ENCODE measurements around the gene AGBL1. TPM values are rescaled to one million over a fixed set of nuclear protein-coding genes. Genes with fewer than 3 reads are reported as not detected.

AGBL1 gene
- polyA plus RNA-seq, 1 experiment: not detected

- Histone ChIP-seq H3K27me3 (ENCODE audit: control insufficient read depth, insufficient read depth, low read length) (no peaks in the 10 kb centered on the region), H3K4me3 (ENCODE audit: low read depth, low read length) (no peak overlapping the region), H3K36me3 (ENCODE audit: control insufficient read depth, insufficient read depth, low read length) (no peaks in the 10 kb centered on the region)
- POLR2A ChIA-PET: no interaction called here
- TF ChIP-seq CTCF (IDR thresholded peaks at IDR 0.05; ENCODE audit: insufficient read depth, low read depth, low read length): no peak
- DNase-seq (ENCODE audit: low read depth): no peak
- CTCF ChIA-PET: no interaction called here
These were observed 555.4 kb downstream of the AGBL1 start for GRCh38 chr15:86634992-86635638.

GRCh38 chr15:86644339-86644738 lies 564.7 kb downstream of the AGBL1 start:
- no peak for TF ChIP-seq CTCF (IDR thresholded peaks at IDR 0.05; ENCODE audit: insufficient read depth, low read depth, low read length)
- no peak for DNase-seq (ENCODE audit: low read depth)
- no peaks in the 10 kb centered on the region for H3K27me3 ChIP-seq (ENCODE audit: control insufficient read depth, insufficient read depth, low read length)
- no peaks in the 10 kb centered on the region for H3K36me3 ChIP-seq (ENCODE audit: control insufficient read depth, insufficient read depth, low read length)
- H3K4me3 ChIP-seq (ENCODE audit: low read depth, low read length): no peak overlapping the region
- CTCF ChIA-PET: no interaction called here
- POLR2A ChIA-PET: no interaction called here

GRCh38 chr15:86645925-86646500 lies 566.3 kb downstream of the AGBL1 start:
- DNase-seq (ENCODE audit: low read depth): no peak
- Histone ChIP-seq H3K4me3 (ENCODE audit: low read depth, low read length) (no peak overlapping the region), H3K36me3 (ENCODE audit: control insufficient read depth, insufficient read depth, low read length) (no peaks in the 10 kb centered on the region), H3K27me3 (ENCODE audit: control insufficient read depth, insufficient read depth, low read length) (no peaks in the 10 kb centered on the region)
- CTCF ChIA-PET: no interaction called here
- POLR2A ChIA-PET: no interaction called here
- no peak for TF ChIP-seq CTCF (IDR thresholded peaks at IDR 0.05; ENCODE audit: insufficient read depth, low read depth, low read length)

GRCh38 chr15:86647810-86648440 lies 568.3 kb downstream of the AGBL1 start:
- H3K27me3 ChIP-seq (ENCODE audit: control insufficient read depth, insufficient read depth, low read length): no peaks in the 10 kb centered on the region
- ChIA-PET CTCF (no interaction called here), POLR2A (no interaction called here)
- H3K36me3 ChIP-seq (ENCODE audit: control insufficient read depth, insufficient read depth, low read length): no peaks in the 10 kb centered on the region
- no peak overlapping the region for H3K4me3 ChIP-seq (ENCODE audit: low read depth, low read length)
- no peak for TF ChIP-seq CTCF (IDR thresholded peaks at IDR 0.05; ENCODE audit: insufficient read depth, low read depth, low read length)
- no peak for DNase-seq (ENCODE audit: low read depth)

GRCh38 chr15:86649277-86649676 lies 569.6 kb downstream of the AGBL1 start:
- ChIA-PET CTCF (no interaction called here), POLR2A (no interaction called here)
- H3K27me3 ChIP-seq (ENCODE audit: control insufficient read depth, insufficient read depth, low read length): no peaks in the 10 kb centered on the region
- no peak overlapping the region for H3K4me3 ChIP-seq (ENCODE audit: low read depth, low read length)
- no peak for TF ChIP-seq CTCF (IDR thresholded peaks at IDR 0.05; ENCODE audit: insufficient read depth, low read depth, low read length)
- no peak for DNase-seq (ENCODE audit: low read depth)
- H3K36me3 ChIP-seq (ENCODE audit: control insufficient read depth, insufficient read depth, low read length): no peaks in the 10 kb centered on the region

Data from BJ (cell line).